HL-60 (cell line): ENCODE measurements around the gene TLCD2.
"Not testable (repeated sequence)": the region's sequence is repeated elsewhere in the genome, so short reads cannot be mapped to it uniquely, and the experiment has no call there.

Experiments
- DNase-seq, 2 experiments: peaks; one replicate each; pipeline ENCODE4 v3.0.0-alpha.2; 2010 to 2020; ENCODE audit warnings: low read depth in 1 of 2, low spot score in 1 of 2
- H3K27ac ChIP-seq: fragments of 250-450 bp; sonication (Bioruptor Pico); replicated peaks from 2 replicates; pipeline ENCODE4 v1.5.1; 2020; ENCODE audit warnings: mild to moderate bottlenecking, moderate library complexity
- H3K27me3 ChIP-seq: fragments of 250-450 bp; sonication (Bioruptor Pico); 2 replicates; pipeline ENCODE4 v1.5.1; 2021; ENCODE audit warnings: mild to moderate bottlenecking, moderate library complexity; ENCODE audit not compliant: insufficient read depth, poor library complexity, severe bottlenecking
- H3K4me3 ChIP-seq: replicated peaks from 2 replicates; pipeline ENCODE4 v1.5.1; 2011; ENCODE audit warnings: mild to moderate bottlenecking, control low read depth, low read length; ENCODE audit not compliant: insufficient read depth
- CTCF ChIP-seq: IDR thresholded peaks from one replicate; pipeline ENCODE4 v1.5.1; 2011; ENCODE audit warnings: low read length, control low read depth, inconsistent platforms; ENCODE audit not compliant: insufficient read depth
- GABPA ChIP-seq: IDR thresholded peaks from 2 replicates; pipeline ENCODE4 v1.6.1; 2012; ENCODE audit warnings: low read depth
- POLR2AphosphoS5 ChIP-seq: IDR thresholded peaks from 2 replicates; pipeline ENCODE4 v1.6.1; 2012; ENCODE audit warnings: low read depth
- SPI1 ChIP-seq: IDR thresholded peaks from 2 replicates; pipeline ENCODE4 v1.6.1; 2012; ENCODE audit warnings: low read depth, mild to moderate bottlenecking, borderline replicate concordance
- TF ChIP-seq, protein P1 (sequence below): IDR thresholded peaks from 2 replicates; pipeline ENCODE4 v1.6.1; 2012; ENCODE audit warnings: low read depth; ENCODE audit not compliant: insufficient replicate concordance

TLCD2 gene

GRCh38 chr17:1676401-1676800 is 33.8 kb downstream of the TLCD2 start:
- Histone ChIP-seq H3K27me3 (no peaks in the 10 kb centered on the region), H3K27ac (no peak overlapping the region), H3K4me3 (no peak overlapping the region)
- DNase-seq, result no peak
- TF ChIP-seq POLR2AphosphoS5 (no peak), SPI1 (no peak), GABPA (no peak), CTCF (no peak)
- TF ChIP-seq, protein P1, sequence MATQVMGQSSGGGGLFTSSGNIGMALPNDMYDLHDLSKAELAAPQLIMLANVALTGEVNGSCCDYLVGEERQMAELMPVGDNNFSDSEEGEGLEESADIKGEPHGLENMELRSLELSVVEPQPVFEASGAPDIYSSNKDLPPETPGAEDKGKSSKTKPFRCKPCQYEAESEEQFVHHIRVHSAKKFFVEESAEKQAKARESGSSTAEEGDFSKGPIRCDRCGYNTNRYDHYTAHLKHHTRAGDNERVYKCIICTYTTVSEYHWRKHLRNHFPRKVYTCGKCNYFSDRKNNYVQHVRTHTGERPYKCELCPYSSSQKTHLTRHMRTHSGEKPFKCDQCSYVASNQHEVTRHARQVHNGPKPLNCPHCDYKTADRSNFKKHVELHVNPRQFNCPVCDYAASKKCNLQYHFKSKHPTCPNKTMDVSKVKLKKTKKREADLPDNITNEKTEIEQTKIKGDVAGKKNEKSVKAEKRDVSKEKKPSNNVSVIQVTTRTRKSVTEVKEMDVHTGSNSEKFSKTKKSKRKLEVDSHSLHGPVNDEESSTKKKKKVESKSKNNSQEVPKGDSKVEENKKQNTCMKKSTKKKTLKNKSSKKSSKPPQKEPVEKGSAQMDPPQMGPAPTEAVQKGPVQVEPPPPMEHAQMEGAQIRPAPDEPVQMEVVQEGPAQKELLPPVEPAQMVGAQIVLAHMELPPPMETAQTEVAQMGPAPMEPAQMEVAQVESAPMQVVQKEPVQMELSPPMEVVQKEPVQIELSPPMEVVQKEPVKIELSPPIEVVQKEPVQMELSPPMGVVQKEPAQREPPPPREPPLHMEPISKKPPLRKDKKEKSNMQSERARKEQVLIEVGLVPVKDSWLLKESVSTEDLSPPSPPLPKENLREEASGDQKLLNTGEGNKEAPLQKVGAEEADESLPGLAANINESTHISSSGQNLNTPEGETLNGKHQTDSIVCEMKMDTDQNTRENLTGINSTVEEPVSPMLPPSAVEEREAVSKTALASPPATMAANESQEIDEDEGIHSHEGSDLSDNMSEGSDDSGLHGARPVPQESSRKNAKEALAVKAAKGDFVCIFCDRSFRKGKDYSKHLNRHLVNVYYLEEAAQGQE, result no peak

DNA sequence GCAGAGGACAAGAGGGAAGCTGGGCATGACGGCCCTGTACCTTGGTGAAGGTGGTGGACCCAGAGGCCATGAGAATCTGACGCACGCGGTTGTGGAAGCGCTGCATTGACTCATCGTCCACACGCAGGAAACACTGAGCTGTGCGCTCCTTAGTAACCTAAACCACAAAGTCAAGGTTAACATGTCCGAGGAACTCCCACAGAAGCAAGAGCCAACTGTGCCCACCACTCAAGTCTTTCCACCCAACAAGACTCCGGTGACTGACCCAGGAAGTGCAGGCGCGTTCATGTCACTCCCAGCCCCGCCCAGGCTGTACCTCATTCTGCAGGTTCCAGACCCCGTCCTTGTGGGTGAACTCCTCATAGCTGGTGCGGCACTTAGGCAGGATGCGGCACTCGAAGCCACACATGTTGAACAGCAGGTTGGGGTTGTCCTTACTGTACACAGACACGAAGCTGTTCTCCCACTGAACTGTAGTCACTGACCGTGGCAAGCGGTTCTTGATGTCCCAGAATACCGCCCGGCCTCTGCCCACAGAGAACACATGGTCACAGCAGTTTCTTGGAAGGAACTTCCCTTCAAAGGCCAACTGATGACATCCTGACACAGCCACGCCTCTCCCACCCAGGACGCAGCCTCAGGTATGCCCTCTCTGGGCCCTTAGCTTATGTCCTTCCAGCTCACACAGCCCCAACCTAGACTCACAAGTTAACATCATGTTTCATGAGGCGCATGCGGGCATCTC is 37.0 kb downstream of the TLCD2 start:
- peak in 1 of 2 experiments; percentile 12 for DNase-seq
- no peak overlapping the region for H3K4me3 ChIP-seq
- no peak for TF ChIP-seq CTCF
- TF ChIP-seq POLR2AphosphoS5, result no peak
- no peak for TF ChIP-seq GABPA
- TF ChIP-seq SPI1, result no peak
- TF ChIP-seq, protein P1, result no peak
- peak overlapping the region; percentile 11 for H3K27ac ChIP-seq
- H3K27me3 ChIP-seq, result no peaks in the 10 kb centered on the region

DNA sequence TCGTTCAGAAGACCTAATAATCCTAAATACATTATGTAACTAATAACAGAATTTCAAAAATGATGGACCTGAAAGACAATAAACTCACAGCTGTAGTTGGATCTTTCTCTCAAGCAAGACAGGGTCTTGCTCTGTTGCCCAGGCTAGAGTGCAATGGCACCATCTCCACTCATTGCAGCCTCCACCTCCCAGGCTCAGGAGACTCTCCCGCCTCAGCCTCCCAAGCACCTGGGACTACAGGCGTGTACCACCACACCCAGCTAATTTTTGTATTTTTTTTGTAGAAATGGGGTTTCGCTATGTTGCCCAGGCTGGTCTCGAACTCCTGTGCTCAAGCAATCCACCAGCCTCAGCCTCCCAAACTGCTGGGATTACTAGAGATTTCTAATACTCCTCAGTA is 46.2 kb downstream of the TLCD2 start:
- not testable (repeated sequence) for H3K4me3 ChIP-seq, H3K27me3 ChIP-seq, H3K27ac ChIP-seq, DNase-seq

DNA sequence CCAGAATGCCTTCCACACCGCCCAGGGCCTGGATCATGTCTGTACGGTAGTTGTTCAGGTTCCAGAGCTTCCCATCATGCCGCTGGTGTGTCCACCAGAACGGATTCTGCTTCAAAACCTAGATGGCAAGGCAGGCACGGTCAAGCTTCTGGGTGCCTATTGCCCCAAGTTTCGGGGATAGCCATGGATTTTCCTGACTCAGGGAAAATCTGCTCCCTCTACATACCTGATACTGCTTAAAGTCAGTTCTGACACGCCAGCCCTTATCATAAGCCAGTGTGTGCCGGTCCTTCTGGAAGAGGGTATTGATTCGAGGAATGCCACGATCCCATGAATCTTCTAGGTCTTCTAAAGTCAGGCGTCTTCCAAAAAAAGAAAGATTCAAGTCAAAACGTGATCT is 49.1 kb downstream of the TLCD2 start:
- TF ChIP-seq POLR2AphosphoS5 (no peak), SPI1 (no peak), GABPA (no peak), CTCF (no peak)
- TF ChIP-seq, protein P1, result no peak
- Histone ChIP-seq H3K27me3 (no peaks in the 10 kb centered on the region), H3K27ac (no peak overlapping the region), H3K4me3 (no peak overlapping the region)
- no peak for DNase-seq
